ENCODE data around the gene ANKRD16. TPM values are rescaled to one million over a fixed set of nuclear protein-coding genes. Genes with fewer than 3 reads are reported as not detected.

Gene ANKRD16
- total RNA-seq, 3 donors from 2014 or later (not counting 1 experiment from before 2014, with no cell fraction given), result 2.6 to 3.1 (median 3.0) TPM

DNA sequence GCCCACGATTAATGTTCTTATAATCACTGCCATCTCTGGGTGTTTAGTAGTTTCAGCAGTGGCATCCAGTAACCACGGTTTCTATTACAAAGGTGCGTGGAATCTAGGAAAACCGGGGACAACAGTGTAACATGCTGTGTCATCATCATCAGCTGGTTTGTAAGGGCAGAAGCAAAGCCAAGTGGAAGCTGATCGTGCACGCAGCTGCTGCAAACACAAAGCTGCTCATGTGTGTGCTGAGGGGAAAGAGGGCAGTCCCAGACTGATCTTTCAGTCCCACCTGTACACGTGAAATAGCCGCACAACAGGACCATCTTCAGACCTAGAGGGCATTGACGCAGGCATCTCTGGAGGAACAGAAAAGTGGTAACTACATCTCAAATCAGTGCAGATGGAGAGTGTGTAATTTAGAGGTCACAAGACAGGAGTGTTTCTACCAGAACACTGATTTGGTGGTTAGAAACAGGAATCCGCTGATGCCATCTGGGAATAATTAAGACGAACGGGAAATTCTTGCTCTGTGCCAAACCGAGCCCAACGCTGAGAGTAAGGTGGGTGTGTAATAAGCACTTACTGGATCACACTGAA lies 13.4 kb downstream of the ANKRD16 start:
- TF ChIP-seq CTCF (IDR thresholded peaks at IDR 0.05), result no peak
- H3K4me3 ChIP-seq (ENCODE audit: low read length), result no peak overlapping the region
- Mint-ChIP-seq H3K4me3 (no peak overlapping the region), H3K36me3 (no peaks in the 10 kb centered on the region), H3K9me3 (no peaks in the 10 kb centered on the region), H3K27me3 (ENCODE audit: low read depth in 2 of 2) (no peaks in the 10 kb centered on the region), H3K4me1 (peaks cover 7 to 8% of the 10 kb centered on the region in 2 donors), H3K27ac (no peak overlapping the region)
- peaks cover 16% of the 10 kb centered on the region for H3K36me3 ChIP-seq (ENCODE audit: control insufficient read depth, insufficient read depth, low read length)
- WGBS (ENCODE audit: insufficient coverage), result 84% methylated on average over 14 of the region's 14 CpGs
- intact Hi-C loops (cut with micrococcal nuclease), result no loop called here
- no peak for DNase-seq
- no peaks in the 10 kb centered on the region for H3K27me3 ChIP-seq (ENCODE audit: control insufficient read depth, insufficient read depth, low read length)
- H3K27ac ChIP-seq (ENCODE audit: low read length), result no peak overlapping the region
- H3K9me3 ChIP-seq (ENCODE audit: control insufficient read depth, insufficient read depth, low read length), result no peaks in the 10 kb centered on the region
- no peak for ATAC-seq
- H3K4me1 ChIP-seq (ENCODE audit: control insufficient read depth, insufficient read depth, low read length), result no peaks in the 10 kb centered on the region

GRCh38 chr10:5873515-5873995 lies 16.1 kb downstream of the ANKRD16 start:
- H3K4me1 Mint-ChIP-seq, result peaks cover 7 to 8% of the 10 kb centered on the region in 2 donors
- Histone ChIP-seq H3K9me3 (ENCODE audit: control insufficient read depth, insufficient read depth, low read length) (no peaks in the 10 kb centered on the region), H3K27ac (ENCODE audit: low read length) (peak overlapping the region; percentile 61), H3K4me3 (ENCODE audit: low read length) (no peak overlapping the region), H3K27me3 (ENCODE audit: control insufficient read depth, insufficient read depth, low read length) (no peaks in the 10 kb centered on the region), H3K36me3 (ENCODE audit: control insufficient read depth, insufficient read depth, low read length) (peaks cover 12% of the 10 kb centered on the region), H3K4me1 (ENCODE audit: control insufficient read depth, insufficient read depth, low read length) (no peaks in the 10 kb centered on the region)
- peak; percentile 89 to 100 (median 99) for ATAC-seq
- H3K9me3 Mint-ChIP-seq, result no peaks in the 10 kb centered on the region
- no peaks in the 10 kb centered on the region for H3K36me3 Mint-ChIP-seq
- whole genome bisulfite sequencing (ENCODE audit: insufficient coverage), result 4% methylated on average over 7 of the region's 9 CpGs
- intact Hi-C loops (cut with micrococcal nuclease), result loop anchor here (1.0 to 5.0 kb wide), 3 partner anchors 61 to 243 kb away; partner anchors contain the start of gene GDI2
- no peaks in the 10 kb centered on the region for H3K27me3 Mint-ChIP-seq (ENCODE audit: low read depth in 2 of 2)
- peak; percentile 76 for TF ChIP-seq CTCF (IDR thresholded peaks at IDR 0.05)
- peak overlapping the region in 1 of 2 donors; percentile 25 for H3K27ac Mint-ChIP-seq
- H3K4me3 Mint-ChIP-seq, result peak overlapping the region; percentile 79
- peak; percentile 56 to 82 for DNase-seq

GRCh38 chr10:5871596-5871995 lies 18.1 kb downstream of the ANKRD16 start:
- TF ChIP-seq CTCF (IDR thresholded peaks at IDR 0.05), result no peak
- ATAC-seq, result no peak
- peaks cover 3% of the 10 kb centered on the region for H3K9me3 ChIP-seq (ENCODE audit: control insufficient read depth, insufficient read depth, low read length)
- H3K4me1 ChIP-seq (ENCODE audit: control insufficient read depth, insufficient read depth, low read length), result no peaks in the 10 kb centered on the region
- H3K4me3 ChIP-seq (ENCODE audit: low read length), result no peak overlapping the region
- Mint-ChIP-seq H3K9me3 (no peaks in the 10 kb centered on the region), H3K4me1 (peaks cover 7 to 8% of the 10 kb centered on the region in 2 donors), H3K4me3 (no peak overlapping the region), H3K27ac (no peak overlapping the region), H3K36me3 (no peaks in the 10 kb centered on the region), H3K27me3 (ENCODE audit: low read depth in 2 of 2) (no peaks in the 10 kb centered on the region)
- peaks cover 2% of the 10 kb centered on the region for H3K36me3 ChIP-seq (ENCODE audit: control insufficient read depth, insufficient read depth, low read length)
- intact Hi-C loops (cut with micrococcal nuclease), result loop anchor here (5.0 kb wide), 1 partner anchor 59 kb away; the partner anchor contains the start of gene GDI2
- 95% methylated on average over 5 of the region's 5 CpGs for WGBS (ENCODE audit: insufficient coverage)
- H3K27ac ChIP-seq (ENCODE audit: low read length), result no peak overlapping the region
- H3K27me3 ChIP-seq (ENCODE audit: control insufficient read depth, insufficient read depth, low read length), result no peaks in the 10 kb centered on the region
- DNase-seq, result no peak

GRCh38 chr10:5869156-5869555 lies 20.5 kb downstream of the ANKRD16 start:
- H3K4me3 Mint-ChIP-seq, result no peak overlapping the region
- ATAC-seq, result no peak
- WGBS (ENCODE audit: insufficient coverage), result 72% methylated on average over 1 of the region's 3 CpGs

More at GRCh38 chr10:5869156-5869555, 20.5 kb downstream of the ANKRD16 start:
- H3K27me3 Mint-ChIP-seq (ENCODE audit: low read depth in 2 of 2), result no peaks in the 10 kb centered on the region
- Histone ChIP-seq H3K27ac (ENCODE audit: low read length) (no peak overlapping the region), H3K4me3 (ENCODE audit: low read length) (no peak overlapping the region), H3K27me3 (ENCODE audit: control insufficient read depth, insufficient read depth, low read length) (no peaks in the 10 kb centered on the region), H3K9me3 (ENCODE audit: control insufficient read depth, insufficient read depth, low read length) (peaks cover 3% of the 10 kb centered on the region), H3K36me3 (ENCODE audit: control insufficient read depth, insufficient read depth, low read length) (no peaks in the 10 kb centered on the region), H3K4me1 (ENCODE audit: control insufficient read depth, insufficient read depth, low read length) (no peaks in the 10 kb centered on the region)
- no peaks in the 10 kb centered on the region for H3K36me3 Mint-ChIP-seq
- intact Hi-C loops (cut with micrococcal nuclease), result no loop called here
- no peak for DNase-seq
- no peaks in the 10 kb centered on the region for H3K9me3 Mint-ChIP-seq
- no peak overlapping the region for H3K27ac Mint-ChIP-seq
- no peak for TF ChIP-seq CTCF (IDR thresholded peaks at IDR 0.05)
- peaks cover 7 to 8% of the 10 kb centered on the region in 2 donors for H3K4me1 Mint-ChIP-seq
